ENCODE measurements around the gene LYRM9.
"Not testable (repeated sequence)": the region's sequence is repeated elsewhere in the genome, so short reads cannot be mapped to it uniquely, and the experiment has no call there.

Gene LYRM9
- total RNA-seq: 1.1 to 6.2 reads per million in 2 experiments

DNA sequence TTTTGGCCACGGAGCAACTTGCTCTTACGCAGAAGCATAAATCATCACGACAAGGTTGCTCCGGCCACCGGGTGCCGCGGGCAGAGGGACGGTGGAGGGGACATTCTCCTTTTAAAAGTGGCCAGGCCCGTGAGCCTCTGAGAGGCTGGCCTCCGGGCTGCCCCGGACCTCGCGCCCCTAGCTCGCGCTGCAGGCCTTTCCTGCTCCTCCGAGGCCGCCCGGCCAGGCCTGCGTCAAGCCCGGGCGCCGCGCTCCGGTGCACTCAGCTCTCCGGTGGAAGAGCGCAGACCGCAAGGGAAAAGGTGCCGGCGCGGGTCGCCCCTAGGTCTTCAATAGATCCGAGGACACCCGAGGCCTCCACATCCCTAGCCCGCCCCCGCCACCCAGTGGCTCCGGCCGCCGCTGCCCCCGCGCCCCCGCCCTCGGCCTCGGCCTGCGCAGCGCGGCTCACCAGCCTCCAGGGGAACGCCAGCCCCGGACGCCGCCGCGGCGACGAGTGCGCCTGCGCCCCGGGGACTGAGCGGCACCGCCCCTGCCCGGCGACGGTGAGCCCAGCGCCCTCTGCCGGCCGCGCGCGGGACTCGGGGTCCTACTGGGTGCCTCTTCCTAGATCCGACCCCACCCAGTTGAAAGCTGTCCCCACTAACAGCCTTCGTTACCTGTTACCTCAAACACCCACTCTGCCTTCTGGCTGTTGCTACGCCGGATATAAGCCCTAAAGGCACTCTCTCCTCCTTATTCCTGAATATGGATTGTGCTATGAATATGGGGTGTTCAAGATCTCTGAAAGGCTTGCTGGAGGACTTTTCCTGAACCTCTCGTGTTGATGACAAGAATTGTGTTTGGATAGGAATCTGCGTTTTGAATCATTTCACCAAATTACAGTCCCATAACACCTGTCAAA lies at the start of gene LYRM9:
TSS of gene LYRM9 (minus strand) at position 500 of the 904 bp plus-strand sequence. CDS start 10,671 bp downstream, outside the sequence.
- peak; percentile 89 for DNase-seq (ENCODE audit: low read depth)

DNA sequence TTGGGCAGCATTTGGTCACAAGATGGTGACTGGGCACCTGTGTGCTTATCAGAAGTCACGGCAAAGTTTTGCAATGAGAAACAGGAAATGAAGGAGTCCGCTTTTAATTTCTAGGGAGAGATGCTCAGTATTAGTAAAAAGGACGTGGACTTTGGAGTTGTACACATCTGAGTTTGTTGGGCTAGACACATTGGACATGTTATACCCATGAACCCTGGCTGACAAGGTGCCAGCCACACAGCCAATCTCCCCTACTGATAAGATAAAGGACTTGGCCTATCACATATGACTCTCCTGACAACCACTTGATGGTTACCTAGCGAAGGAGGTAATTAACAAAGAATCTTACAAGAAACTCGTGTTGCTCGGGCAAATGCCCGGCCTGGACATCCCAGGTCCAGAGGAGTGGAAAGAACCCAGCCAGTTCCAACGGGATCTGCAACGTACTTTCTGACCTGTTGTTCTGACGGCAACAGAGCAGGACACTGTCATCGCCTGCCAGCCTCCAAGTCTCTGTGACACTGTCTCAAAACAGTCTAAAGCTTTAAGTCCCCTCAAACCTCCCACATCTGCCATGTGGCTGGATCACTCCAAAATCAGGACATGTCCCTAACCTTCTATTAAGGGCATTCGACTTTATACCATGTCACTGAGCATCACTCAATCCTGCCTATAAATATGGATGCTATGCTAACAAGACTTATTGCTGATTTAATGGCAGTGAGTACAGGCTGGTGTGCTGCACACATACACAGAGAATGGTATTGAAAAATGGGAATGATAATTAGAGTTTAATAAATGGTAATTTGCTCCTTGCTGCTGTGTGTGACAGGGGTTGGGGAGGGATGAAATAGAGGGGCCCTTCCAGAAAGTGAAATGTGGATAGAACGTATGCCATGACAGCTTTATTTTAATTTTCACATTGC lies 47.6 kb upstream of the LYRM9 start:
- no peak for DNase-seq (ENCODE audit: low read depth)

- no peak for DNase-seq (ENCODE audit: low read depth)
Measured at GRCh38 chr17:27939474-27940465, 46.6 kb upstream of the LYRM9 start.

- DNase-seq (ENCODE audit: low read depth): no peak
Measured at GRCh38 chr17:27938864-27939263, 45.7 kb upstream of the LYRM9 start.

DNA sequence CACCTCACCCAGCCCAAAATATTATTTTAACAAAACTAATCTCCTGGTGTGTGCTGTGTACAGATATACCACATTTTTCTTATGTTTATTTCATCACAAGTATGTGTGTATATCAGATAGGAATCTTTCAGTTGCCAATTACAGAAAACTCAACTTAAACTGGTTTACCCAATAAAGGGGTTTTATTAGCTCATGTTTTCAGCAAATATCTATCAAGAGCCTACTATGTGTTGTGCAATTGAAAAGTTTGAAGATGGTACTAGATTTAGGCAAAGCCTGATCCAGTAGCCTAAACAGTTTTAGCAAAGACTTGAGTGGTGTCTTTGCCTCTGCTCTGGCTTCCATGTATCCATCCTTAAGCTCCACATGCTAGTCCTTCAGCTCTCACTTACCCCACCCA lies 45.1 kb upstream of the LYRM9 start:
- DNase-seq (ENCODE audit: low read depth): no peak

DNA sequence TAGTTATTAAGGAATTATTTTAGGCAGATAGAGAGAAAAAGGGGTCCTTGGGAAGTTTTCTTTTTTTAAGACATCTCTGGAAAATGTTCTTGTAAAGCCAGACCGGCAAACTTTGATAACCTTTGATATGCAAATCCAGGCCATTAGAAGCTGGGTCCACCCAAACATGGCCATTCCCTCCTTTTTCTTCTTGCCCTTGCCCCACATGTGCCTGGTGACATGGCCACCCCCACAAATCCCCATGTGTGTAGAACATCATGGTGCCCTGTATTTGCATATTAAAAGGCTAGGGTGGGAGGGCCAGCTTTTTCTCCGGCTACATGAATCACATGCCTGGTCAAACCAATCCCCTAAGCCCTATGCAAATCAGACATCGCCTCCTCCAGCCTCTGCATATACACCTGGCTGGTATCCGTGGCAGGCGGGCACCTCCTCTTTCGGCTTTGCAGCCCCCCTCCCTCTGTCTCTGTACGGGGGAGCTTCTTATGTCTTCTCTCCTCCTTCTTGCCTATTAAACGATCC lies 43.9 kb upstream of the LYRM9 start:
- no peak for DNase-seq (ENCODE audit: low read depth)

DNA sequence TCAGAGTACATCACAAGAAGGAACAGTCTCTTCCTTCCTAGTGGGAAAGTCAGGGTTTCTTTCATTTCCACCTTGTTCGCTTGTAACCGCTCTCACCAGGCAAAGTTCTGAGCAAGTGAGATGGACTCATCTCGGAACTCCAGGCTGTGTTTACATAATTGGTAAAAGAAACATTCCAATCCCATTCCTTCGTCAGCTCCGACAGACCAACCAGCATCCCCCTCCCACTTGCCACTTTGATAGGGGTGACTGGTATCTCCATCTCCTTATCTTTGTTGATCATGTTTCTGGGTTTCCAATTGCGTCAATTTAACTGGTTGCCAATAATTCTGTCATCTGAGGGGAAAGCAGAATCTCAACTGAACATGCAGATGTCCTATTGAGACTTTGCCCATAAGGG lies 36.8 kb upstream of the LYRM9 start:
- no peak for DNase-seq (ENCODE audit: low read depth)

DNA sequence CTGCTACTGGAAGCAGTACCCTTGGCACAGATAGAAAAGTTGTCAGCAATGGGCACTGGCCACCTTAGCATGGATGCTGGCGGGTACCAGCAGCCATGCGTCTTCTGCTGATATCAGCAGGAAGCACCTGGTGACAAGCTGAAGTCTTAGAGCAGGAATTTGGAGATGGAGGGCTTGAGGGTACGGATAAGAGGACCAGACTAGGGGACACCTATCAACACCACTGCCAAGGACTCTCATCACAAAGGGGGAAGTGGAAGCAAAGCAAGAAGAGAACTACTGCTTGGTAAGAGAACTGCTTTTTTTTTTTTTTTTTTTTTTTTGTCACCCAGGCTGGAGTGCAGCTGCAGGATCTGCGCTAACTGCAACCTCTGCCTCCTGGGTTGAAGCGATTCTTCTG lies 35.4 kb upstream of the LYRM9 start:
- no peak for DNase-seq (ENCODE audit: low read depth)

DNA sequence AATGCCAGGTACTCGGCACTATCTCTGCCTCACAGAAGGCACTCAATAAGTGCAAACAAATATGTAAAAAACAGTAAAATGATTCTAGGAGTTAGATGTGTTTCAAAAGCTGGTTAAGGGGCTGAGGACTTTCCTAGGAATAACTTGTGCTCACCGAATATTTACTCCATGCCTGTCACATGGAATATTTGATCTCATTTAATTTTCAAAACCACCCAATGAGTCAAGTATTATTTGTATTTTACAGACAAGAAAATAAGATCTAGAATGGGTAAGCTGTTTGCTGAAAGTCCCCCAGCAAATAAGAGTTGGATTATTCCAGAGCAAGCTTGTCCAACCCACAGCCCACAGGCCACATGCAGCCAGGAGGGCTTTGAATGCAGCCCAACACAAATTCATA lies 34.6 kb upstream of the LYRM9 start:
- no peak for DNase-seq (ENCODE audit: low read depth)

- no peak for DNase-seq (ENCODE audit: low read depth)
Measured at GRCh38 chr17:27921599-27921998, 28.4 kb upstream of the LYRM9 start.

DNA sequence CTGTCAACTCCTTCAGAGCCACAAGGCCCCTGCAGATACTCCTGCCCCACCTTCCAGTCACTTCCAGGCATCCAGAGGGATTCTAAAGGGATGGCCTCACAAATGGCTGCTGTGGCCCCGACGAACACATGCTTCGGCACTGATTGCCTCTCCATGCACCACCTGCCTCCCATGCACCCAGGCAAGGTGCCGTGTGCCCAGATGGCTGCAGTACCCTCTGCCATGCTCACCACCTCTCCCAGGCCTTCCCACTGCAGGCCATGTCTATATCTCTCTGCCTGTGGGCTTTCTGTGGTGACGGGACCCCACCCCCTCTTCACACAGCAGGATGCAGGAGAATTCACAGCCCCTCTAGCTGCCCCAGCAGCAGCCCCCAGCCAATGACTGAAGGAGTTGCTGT lies 27.9 kb upstream of the LYRM9 start:
- DNase-seq (ENCODE audit: low read depth): no peak

- no peak for DNase-seq (ENCODE audit: low read depth)
Measured at GRCh38 chr17:27920569-27920968, 27.4 kb upstream of the LYRM9 start.

- DNase-seq (ENCODE audit: low read depth): no peak
Measured at GRCh38 chr17:27919079-27919478, 25.9 kb upstream of the LYRM9 start.

DNA sequence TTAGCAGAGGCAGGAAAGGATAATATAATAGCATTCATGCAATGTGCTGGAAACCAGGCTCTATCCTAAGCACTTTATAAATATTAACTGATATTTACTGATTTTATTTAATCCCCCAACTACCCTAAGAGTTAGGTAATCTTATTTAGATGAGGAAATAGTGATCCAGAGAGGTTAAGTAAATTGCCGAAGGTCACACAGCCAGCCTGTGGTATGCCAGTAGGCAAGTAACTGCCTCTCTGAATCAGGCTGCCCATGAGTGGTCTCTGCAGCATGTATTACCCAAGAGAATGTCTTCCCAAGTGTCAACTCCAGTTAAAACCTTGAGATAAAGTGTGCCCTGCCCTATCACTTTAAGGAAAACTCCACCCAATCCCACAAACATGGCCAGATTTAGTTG lies 25.3 kb upstream of the LYRM9 start:
- no peak for DNase-seq (ENCODE audit: low read depth)

DNA sequence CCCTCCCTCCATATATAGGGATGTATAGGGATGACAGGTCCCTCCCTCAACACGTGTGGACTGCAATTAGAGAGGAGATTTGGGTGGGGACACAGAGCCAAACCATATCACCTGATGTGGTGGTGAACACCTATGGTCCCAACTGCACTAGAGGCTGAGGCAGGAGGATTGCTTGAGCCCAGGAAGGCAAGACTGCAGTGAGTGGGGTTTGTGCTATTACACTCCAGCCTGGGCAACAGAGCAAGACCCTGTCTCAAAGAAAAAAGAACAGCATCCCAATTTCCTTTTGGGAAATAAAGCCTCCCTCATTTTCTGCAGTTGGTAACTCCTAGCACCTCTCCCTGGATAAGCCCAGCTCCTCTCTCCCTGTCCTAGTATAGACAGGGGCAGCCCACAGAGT lies 23.8 kb upstream of the LYRM9 start:
- no peak for DNase-seq (ENCODE audit: low read depth)

DNA sequence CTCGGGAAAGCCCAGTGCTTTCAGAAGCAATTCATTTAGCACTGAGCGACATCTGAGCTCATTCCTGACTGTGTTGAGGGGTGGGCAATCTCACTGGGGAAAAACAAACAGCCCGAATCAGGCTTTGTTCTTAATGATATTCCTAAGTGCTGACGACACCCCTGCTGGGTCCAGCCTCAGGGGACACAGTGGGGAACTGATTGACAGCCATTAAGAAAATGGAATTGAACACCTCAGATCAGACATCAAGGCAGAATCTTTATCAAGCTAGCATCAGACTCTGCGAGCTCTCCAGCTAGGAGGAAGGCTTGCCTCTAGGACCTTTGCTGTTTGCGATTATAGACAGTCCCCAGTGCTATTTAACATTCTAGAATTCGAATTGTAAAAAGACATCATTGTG lies 22.5 kb upstream of the LYRM9 start:
- DNase-seq (ENCODE audit: low read depth): no peak

GRCh38 chr17:27914382-27914781 lies 21.2 kb upstream of the LYRM9 start:
- DNase-seq (ENCODE audit: low read depth): no peak

- DNase-seq (ENCODE audit: low read depth): no peak
Measured at GRCh38 chr17:27912964-27913363, 19.8 kb upstream of the LYRM9 start.

DNA sequence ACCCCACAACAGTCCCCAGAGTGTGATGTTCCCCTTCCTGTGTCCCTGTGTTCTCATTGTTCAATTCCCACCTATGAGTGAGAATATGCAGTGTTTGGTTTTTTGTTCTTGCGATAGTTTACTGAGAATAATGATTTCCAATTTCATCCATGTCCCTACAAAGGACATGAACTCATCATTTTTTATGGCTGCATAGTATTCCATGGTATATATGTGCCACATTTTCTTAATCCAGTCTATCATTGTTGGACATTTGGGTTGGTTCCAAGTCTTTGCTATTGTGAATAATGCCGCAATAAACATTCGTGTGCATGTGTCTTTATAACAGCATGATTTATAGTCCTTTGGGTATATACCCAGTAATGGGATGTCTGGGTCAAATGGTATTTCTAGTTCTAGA lies 19.1 kb upstream of the LYRM9 start:
- DNase-seq (ENCODE audit: low read depth): not testable (repeated sequence)

DNA sequence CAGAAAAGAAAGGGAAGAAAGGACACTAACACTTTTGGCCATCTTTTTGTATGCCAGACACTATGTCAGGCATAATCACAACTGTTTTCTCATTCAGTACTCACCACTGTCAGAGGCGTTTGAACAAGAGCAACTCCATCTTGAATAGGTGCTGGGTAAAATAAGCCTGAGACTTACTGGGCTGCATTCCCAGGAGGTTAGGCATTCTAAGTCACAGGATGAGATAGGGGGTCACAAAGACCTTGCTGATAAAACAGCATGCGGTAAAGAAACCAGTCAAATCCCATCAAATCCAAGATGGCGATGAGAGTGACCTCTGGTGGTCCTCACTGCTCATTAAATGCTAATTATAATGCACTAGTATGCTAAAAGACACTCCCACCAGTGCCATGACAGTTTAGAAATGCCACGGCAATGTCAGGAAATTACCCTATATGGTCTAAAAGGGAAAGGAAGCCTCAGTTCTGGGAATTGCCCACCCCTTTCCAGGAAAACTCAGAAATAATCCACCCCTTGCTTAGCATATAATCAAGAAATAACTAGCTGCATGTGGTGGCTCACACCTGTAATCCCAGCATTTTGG lies 14.9 kb upstream of the LYRM9 start:
- no peak for DNase-seq (ENCODE audit: low read depth)

GRCh38 chr17:27906623-27907022 lies 13.5 kb upstream of the LYRM9 start:
- no peak for DNase-seq (ENCODE audit: low read depth)

Measured in T follicular helper cell (primary cell).